Neuronal stem cell (in vitro differentiated cells): ENCODE results near the gene GPATCH1.

Source experiments
- DNase-seq: peaks from one replicate; pipeline ENCODE4 v3.0.0-alpha.2; 2013; ENCODE audit warnings: low spot score
- H2AFZ ChIP-seq: one replicate; pipeline ENCODE4 v1.6.1; 2013; ENCODE audit warnings: mild to moderate bottlenecking, low read length, inconsistent platforms
- H2AK5ac ChIP-seq: 2 replicates; pipeline ENCODE4 v1.6.1; 2013; ENCODE audit warnings: low read depth, mild to moderate bottlenecking, inconsistent platforms, low read length, moderate library complexity, mixed read lengths
- H2BK120ac ChIP-seq: 2 replicates; pipeline ENCODE4 v1.6.1; 2013; ENCODE audit warnings: low read depth, mild to moderate bottlenecking, inconsistent platforms, low read length, moderate library complexity, mixed read lengths
- H2BK12ac ChIP-seq: one replicate; pipeline ENCODE4 v1.6.1; 2013; ENCODE audit warnings: low read length, inconsistent platforms
- H2BK15ac ChIP-seq: 2 replicates; pipeline ENCODE4 v1.6.1; 2013; ENCODE audit warnings: mild to moderate bottlenecking, low read length, inconsistent platforms, mixed read lengths
- H2BK5ac ChIP-seq: one replicate; pipeline ENCODE4 v1.6.1; 2013; ENCODE audit warnings: inconsistent platforms, mild to moderate bottlenecking, low read length, moderate library complexity
- H3K14ac ChIP-seq: one replicate; pipeline ENCODE4 v1.6.1; 2013; ENCODE audit warnings: low read length, inconsistent platforms
- H3K18ac ChIP-seq: 2 replicates; pipeline ENCODE4 v1.6.1; 2013; ENCODE audit warnings: low read length, inconsistent platforms
- H3K23ac ChIP-seq: 2 replicates; pipeline ENCODE4 v1.6.1; 2013; ENCODE audit warnings: low read depth, mild to moderate bottlenecking, mixed read lengths, low read length, inconsistent platforms; ENCODE audit not compliant: poor library complexity
- H3K27ac ChIP-seq: replicated peaks from 3 replicates; pipeline ENCODE4 v1.5.1; 2013; ENCODE audit warnings: low read length, inconsistent platforms
- H3K27me3 ChIP-seq, 3 experiments: 2 replicates each; pipeline ENCODE4 v1.6.1; 2013; ENCODE audit warnings: low read length in 3 of 3, mild to moderate bottlenecking in 2 of 3, inconsistent platforms in 1 of 3, low read depth in 1 of 3, mixed read lengths in 1 of 3, moderate library complexity in 1 of 3; ENCODE audit not compliant: control insufficient read depth in 3 of 3, insufficient read depth in 3 of 3
- H3K36me3 ChIP-seq, 2 donors: replicated peaks in 1 of 2; 2 replicates each; pipeline ENCODE4 v1.6.1; 2013; ENCODE audit warnings: low read length in 2 of 2; ENCODE audit not compliant: control insufficient read depth in 2 of 2, insufficient read depth in 2 of 2
- H3K4ac ChIP-seq: 2 replicates; pipeline ENCODE4 v1.6.1; 2013; ENCODE audit warnings: inconsistent platforms, mild to moderate bottlenecking, low read length, moderate library complexity
- H3K4me1 ChIP-seq, 2 donors: 1 replicate in 1 of 2; 2 replicates in 1 of 2; pipeline ENCODE4 v1.6.1; 2013; ENCODE audit warnings: low read length in 2 of 2, low read depth in 1 of 2; ENCODE audit not compliant: control insufficient read depth in 2 of 2, insufficient read depth in 1 of 2
- H3K4me2 ChIP-seq: one replicate; pipeline ENCODE4 v1.6.1; 2013; ENCODE audit warnings: mild to moderate bottlenecking, low read length, inconsistent platforms; ENCODE audit not compliant: insufficient read depth, poor library complexity, severe bottlenecking
- H3K4me3 ChIP-seq, 2 donors: 2 replicates each; pipeline ENCODE4 v1.5.1; 2013; ENCODE audit warnings: low read length in 2 of 2, mild to moderate bottlenecking in 2 of 2, inconsistent platforms in 1 of 2, moderate library complexity in 1 of 2
- H3K79me1 ChIP-seq: one replicate; pipeline ENCODE4 v1.6.1; 2013; ENCODE audit warnings: low read depth, mild to moderate bottlenecking, inconsistent platforms, low read length, moderate library complexity
- H3K9ac ChIP-seq: one replicate; pipeline ENCODE4 v1.6.1; 2013; ENCODE audit warnings: mild to moderate bottlenecking, low read depth, low read length, inconsistent platforms; ENCODE audit not compliant: poor library complexity
- H3K9me3 ChIP-seq, 2 donors: replicated peaks in 1 of 2; 2 replicates each; pipeline versions ENCODE3 to v1.6.1; 2013; ENCODE audit warnings: low read length in 2 of 2, mild to moderate bottlenecking in 2 of 2, inconsistent platforms in 1 of 2, low read depth in 1 of 2, mixed read lengths in 1 of 2, moderate library complexity in 1 of 2; ENCODE audit not compliant: control insufficient read depth in 2 of 2, insufficient read depth in 1 of 2
- H4K8ac ChIP-seq: one replicate; pipeline ENCODE4 v1.6.1; 2013; ENCODE audit warnings: low read depth, mild to moderate bottlenecking, inconsistent platforms, low read length, moderate library complexity
- H4K91ac ChIP-seq: one replicate; pipeline ENCODE4 v1.6.1; 2013; ENCODE audit warnings: low read length, low read depth, mild to moderate bottlenecking, inconsistent platforms; ENCODE audit not compliant: poor library complexity
- WGBS, 2 donors: extraction: QIAGEN DNeasy Blood & Tissue Kit; methylation state at CpG; one replicate each; pipeline ENCODE4 v1.1.7; 2013; ENCODE audit warnings: missing lambda C conversion rate in 2 of 2, mixed read lengths in 1 of 2; ENCODE audit not compliant: insufficient read length in 2 of 2, insufficient replicate concordance in 1 of 2; ENCODE audit errors: extremely low coverage in 2 of 2; 5-methylcytosine and 5-hydroxymethylcytosine counted together

The GPATCH1 gene

GRCh38 chr19:33064458-33064791 is 16.6 kb upstream of the GPATCH1 start:
- H3K23ac ChIP-seq, result no peak overlapping the region
- H2BK12ac ChIP-seq, result no peak overlapping the region
- H3K18ac ChIP-seq, result peak overlapping the region; percentile 92
- peaks cover 4% of the 10 kb centered on the region for H3K79me1 ChIP-seq
- H3K27me3 ChIP-seq, result peaks cover 0 to 15% (median 11%) of the 10 kb centered on the region in 3 experiments
- no peak overlapping the region for H3K4ac ChIP-seq
- H3K27ac ChIP-seq, result no peak overlapping the region
- H3K36me3 ChIP-seq, result no peaks in the 10 kb centered on the region
- no peak overlapping the region for H2BK15ac ChIP-seq
- no peak for DNase-seq
- H3K9me3 ChIP-seq, result no peaks in the 10 kb centered on the region
- peak overlapping the region; percentile 75 to 82 for H3K4me3 ChIP-seq
- no peak overlapping the region for H3K14ac ChIP-seq
- WGBS, 2 donors, result no CpG with 5 or more reads among the region's 35 CpGs
- H3K9ac ChIP-seq, result peak overlapping the region; percentile 78
- H3K4me2 ChIP-seq, result peak overlapping the region; percentile 97
- H2AK5ac ChIP-seq, result peak overlapping the region; percentile 63
- peak overlapping the region; percentile 87 for H2AFZ ChIP-seq
- H4K8ac ChIP-seq, result no peak overlapping the region
- no peak overlapping the region for H4K91ac ChIP-seq
- peaks cover 2 to 4% of the 10 kb centered on the region in 2 donors for H3K4me1 ChIP-seq
- H2BK120ac ChIP-seq, result no peak overlapping the region
- H2BK5ac ChIP-seq, result no peak overlapping the region

DNA sequence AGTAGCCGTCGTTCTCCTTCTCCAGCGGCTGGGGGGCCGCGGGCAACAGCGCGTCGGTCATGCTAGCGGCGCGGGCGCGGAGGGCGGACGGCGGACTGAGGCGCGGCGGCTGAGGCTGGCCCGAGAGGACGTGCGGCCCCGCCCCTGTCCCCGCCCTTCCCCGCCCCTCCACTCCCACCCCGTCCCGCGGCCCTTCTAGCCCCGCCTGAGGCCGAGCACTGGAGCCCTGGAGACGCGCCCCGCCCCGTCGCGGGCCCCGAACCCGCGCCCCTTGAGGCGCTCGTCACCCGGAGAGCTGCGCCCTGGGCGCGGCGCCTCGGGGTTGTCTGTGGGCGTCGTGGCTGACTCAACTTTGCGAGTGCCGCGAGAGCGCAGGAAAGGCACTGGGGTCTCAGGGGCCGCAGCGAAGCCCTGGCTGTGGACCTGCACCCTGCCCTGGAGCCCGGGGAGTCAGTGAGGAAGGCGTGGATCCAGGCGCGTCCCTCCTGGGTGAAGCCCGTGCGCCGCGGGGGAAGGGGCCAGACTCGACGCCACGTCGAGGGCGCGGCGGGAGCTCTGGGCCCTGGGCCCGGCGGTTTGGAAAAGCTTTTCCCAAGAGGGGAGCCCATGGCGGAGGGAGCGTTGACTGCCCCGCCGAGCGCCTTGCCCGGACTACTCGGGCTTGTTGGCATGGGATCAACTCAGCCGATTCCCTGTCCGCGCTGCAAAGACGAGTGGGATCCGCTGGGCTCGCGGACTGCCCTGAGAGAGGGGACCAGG is 16.0 kb upstream of the GPATCH1 start, which contains the start of gene RHPN2:
RHPN2 (minus strand) TSS at position 97 of the 759 bp plus-strand sequence; CDS start at position 61, 36 bp downstream.
- no peak within 1 kb of the TSS for H3K27ac ChIP-seq
- H4K8ac ChIP-seq, result no peak within 1 kb of the TSS
- H3K23ac ChIP-seq, result peak within 1 kb of the TSS; percentile 80
- peak within 1 kb of the TSS; percentile 37 for H2BK15ac ChIP-seq
- peaks cover 0 to 15% (median 11%) of the 10 kb centered on the region in 3 experiments for H3K27me3 ChIP-seq
- H2AFZ ChIP-seq, result peak within 1 kb of the TSS; percentile 98
- H3K4me1 ChIP-seq, result peaks cover 2 to 7% of the 10 kb centered on the region in 2 donors
- H3K9ac ChIP-seq, result peak within 1 kb of the TSS; percentile 78
- peak within 1 kb of the TSS; percentile 75 for H3K14ac ChIP-seq
- H2AK5ac ChIP-seq, result peak within 1 kb of the TSS; percentile 63
- peak; percentile 69 for DNase-seq
- H3K36me3 ChIP-seq, result no peaks in the 10 kb centered on the region
- no peaks in the 10 kb centered on the region for H3K9me3 ChIP-seq
- H2BK5ac ChIP-seq, result no peak within 1 kb of the TSS
- H4K91ac ChIP-seq, result no peak within 1 kb of the TSS
- H3K4me2 ChIP-seq, result peak within 1 kb of the TSS; percentile 97
- H3K79me1 ChIP-seq, result peaks cover 4% of the 10 kb centered on the region
- H2BK12ac ChIP-seq, result peak within 1 kb of the TSS; percentile 41
- WGBS, 2 donors, result no CpG with 5 or more reads among the region's 86 CpGs
- H2BK120ac ChIP-seq, result peak within 1 kb of the TSS; percentile 76
- H3K18ac ChIP-seq, result peak within 1 kb of the TSS; percentile 97
- no peak within 1 kb of the TSS for H3K4ac ChIP-seq
- H3K4me3 ChIP-seq, result peak within 1 kb of the TSS; percentile 75 to 82

- H2AFZ ChIP-seq, result no peak overlapping the region
- no peak overlapping the region for H4K91ac ChIP-seq
- DNase-seq, result no peak
Observed at GRCh38 chr19:33066543-33066942, 14.4 kb upstream of the GPATCH1 start.

GRCh38 chr19:33067121-33067520 is 13.9 kb upstream of the GPATCH1 start:
- WGBS, 2 donors, result no CpG with 5 or more reads among the region's 8 CpGs
- H3K9me3 ChIP-seq, result no peaks in the 10 kb centered on the region
- no peak overlapping the region for H2BK5ac ChIP-seq
- no peaks in the 10 kb centered on the region for H3K36me3 ChIP-seq
- no peak overlapping the region for H2BK15ac ChIP-seq
- no peak overlapping the region for H3K4me2 ChIP-seq
- H4K91ac ChIP-seq, result no peak overlapping the region
- no peak overlapping the region for H3K4ac ChIP-seq
- H2BK120ac ChIP-seq, result no peak overlapping the region
- no peak overlapping the region for H2BK12ac ChIP-seq
- no peak overlapping the region for H2AK5ac ChIP-seq
- no peak for DNase-seq
- H3K18ac ChIP-seq, result no peak overlapping the region
- H3K79me1 ChIP-seq, result peaks cover 4% of the 10 kb centered on the region
- no peak overlapping the region for H4K8ac ChIP-seq
- H2AFZ ChIP-seq, result no peak overlapping the region
- H3K23ac ChIP-seq, result no peak overlapping the region
- H3K14ac ChIP-seq, result no peak overlapping the region
- no peak overlapping the region for H3K4me3 ChIP-seq
- H3K27me3 ChIP-seq, result peaks cover 0 to 15% (median 11%) of the 10 kb centered on the region in 3 experiments
- H3K9ac ChIP-seq, result no peak overlapping the region
- no peak overlapping the region for H3K27ac ChIP-seq
- H3K4me1 ChIP-seq, result peaks cover 0 to 7% of the 10 kb centered on the region in 2 donors

More at GRCh38 chr19:33066543-33066942, 14.4 kb upstream of the GPATCH1 start:
- peaks cover 4% of the 10 kb centered on the region for H3K79me1 ChIP-seq
- H3K27ac ChIP-seq, result no peak overlapping the region
- H3K4me2 ChIP-seq, result no peak overlapping the region
- no peak overlapping the region for H3K4ac ChIP-seq
- no peak overlapping the region for H3K9ac ChIP-seq
- no peak overlapping the region for H2BK5ac ChIP-seq
- H3K23ac ChIP-seq, result no peak overlapping the region
- peaks cover 0 to 7% of the 10 kb centered on the region in 2 donors for H3K4me1 ChIP-seq
- no peak overlapping the region for H3K18ac ChIP-seq
- H3K36me3 ChIP-seq, result no peaks in the 10 kb centered on the region
- no CpG with 5 or more reads among the region's 18 CpGs for WGBS, 2 donors
- no peak overlapping the region for H2BK120ac ChIP-seq
- no peak overlapping the region for H3K4me3 ChIP-seq
- H4K8ac ChIP-seq, result no peak overlapping the region
- no peak overlapping the region for H2BK12ac ChIP-seq
- H2BK15ac ChIP-seq, result no peak overlapping the region
- H3K14ac ChIP-seq, result no peak overlapping the region
- H3K9me3 ChIP-seq, result no peaks in the 10 kb centered on the region
- peak overlapping the region; percentile 79 for H2AK5ac ChIP-seq
- H3K27me3 ChIP-seq, result peaks cover 0 to 15% (median 11%) of the 10 kb centered on the region in 3 experiments
